Liver (tissue), 9 donors: ENCODE results near the gene EPB42. TPM values are rescaled to one million over a fixed set of nuclear protein-coding genes. Genes with fewer than 3 reads are reported as not detected.
"Not testable (repeated sequence)": the region's sequence is repeated elsewhere in the genome, so short reads cannot be mapped to it uniquely, and the experiment has no call there.

ENCODE experiments used
- DNase-seq: peaks from one replicate; pipeline ENCODE4 v3.0.0-alpha.2; 2017; ENCODE audit warnings: low spot score
- H3K27ac ChIP-seq, 2 donors: one replicate each; pipeline ENCODE4 v1.7.0; 2013; ENCODE audit warnings: inconsistent platforms in 2 of 2, low read length in 2 of 2, control low read depth in 1 of 2, low read depth in 1 of 2, mild to moderate bottlenecking in 1 of 2
- H3K27me3 ChIP-seq, 4 donors: one replicate each; pipeline versions ENCODE4 v1.6.1 to v1.7.0; 2013; ENCODE audit warnings: low read length in 3 of 4, inconsistent platforms in 1 of 4, mild to moderate bottlenecking in 1 of 4, moderate library complexity in 1 of 4; ENCODE audit not compliant: control insufficient read depth in 4 of 4, insufficient read depth in 4 of 4
- H3K36me3 ChIP-seq, 4 donors: one replicate each; pipeline versions ENCODE4 v1.6.1 to v1.7.0; 2013; ENCODE audit warnings: low read length in 3 of 4, mild to moderate bottlenecking in 3 of 4, low read depth in 1 of 4, moderate library complexity in 1 of 4; ENCODE audit not compliant: control insufficient read depth in 4 of 4, insufficient read depth in 3 of 4
- H3K4me1 ChIP-seq, 4 donors: one replicate each; pipeline versions ENCODE4 v1.6.1 to v1.7.0; 2013; ENCODE audit warnings: low read length in 3 of 4, mild to moderate bottlenecking in 3 of 4, moderate library complexity in 1 of 4; ENCODE audit not compliant: control insufficient read depth in 4 of 4, insufficient read depth in 4 of 4
- H3K4me3 ChIP-seq, 3 donors: one replicate each; pipeline versions ENCODE4 v1.6.1 to v1.7.0; 2013; ENCODE audit warnings: low read length in 3 of 3, control low read depth in 1 of 3, low read depth in 1 of 3, mild to moderate bottlenecking in 1 of 3
- H3K9ac ChIP-seq, 2 donors: one replicate each; pipeline ENCODE4 v1.7.0; 2013; ENCODE audit warnings: low read length in 2 of 2, mild to moderate bottlenecking in 2 of 2, moderate library complexity in 2 of 2, control low read depth in 1 of 2, low read depth in 1 of 2
- H3K9me3 ChIP-seq, 4 donors: one replicate each; pipeline versions ENCODE4 v1.6.1 to v1.7.0; 2013; ENCODE audit warnings: low read length in 3 of 4; ENCODE audit not compliant: control insufficient read depth in 4 of 4
- EGR1 ChIP-seq, 2 donors: IDR thresholded peaks; 2 replicates each; pipeline ENCODE4 v1.6.1; 2016 to 2018; ENCODE audit warnings: antibody characterized with exemption in 2 of 2, low read depth in 2 of 2
- FOXA1 ChIP-seq: IDR thresholded peaks from 2 replicates; pipeline ENCODE4 v1.6.1; 2016; ENCODE audit warnings: antibody characterized with exemption
- FOXA2 ChIP-seq: IDR thresholded peaks from 2 replicates; pipeline ENCODE4 v1.6.1; 2016; ENCODE audit warnings: antibody characterized with exemption
- GABPA ChIP-seq, 2 donors: IDR thresholded peaks in 1 of 2; conservative IDR thresholded peaks in 1 of 2; 2 replicates each; pipeline ENCODE4 v1.6.1; 2016; ENCODE audit warnings: antibody characterized with exemption in 2 of 2, mild to moderate bottlenecking in 1 of 2, moderate library complexity in 1 of 2
- HNF4A ChIP-seq, 2 donors: conservative IDR thresholded peaks; 2 replicates each; pipeline ENCODE4 v1.6.1; 2016; ENCODE audit warnings: antibody characterized with exemption in 2 of 2, mild to moderate bottlenecking in 2 of 2
- HNF4G ChIP-seq: IDR thresholded peaks from 2 replicates; pipeline ENCODE4 v1.6.1; 2016; ENCODE audit warnings: antibody characterized with exemption
- JUND ChIP-seq, 2 donors: IDR thresholded peaks; 2 replicates each; pipeline ENCODE4 v1.6.1; 2016; ENCODE audit warnings: antibody characterized with exemption in 2 of 2
- NR2F2 ChIP-seq: IDR thresholded peaks from 2 replicates; pipeline ENCODE4 v1.6.1; 2016; ENCODE audit warnings: antibody characterized with exemption
- RAD21 ChIP-seq, 2 donors: IDR thresholded peaks; 2 replicates each; pipeline ENCODE4 v1.6.1; 2016; ENCODE audit warnings: antibody characterized with exemption in 2 of 2, mild to moderate bottlenecking in 2 of 2
- RXRA ChIP-seq, 2 donors: IDR thresholded peaks; 2 replicates each; pipeline ENCODE4 v1.6.1; 2017 to 2018; ENCODE audit warnings: antibody characterized with exemption in 2 of 2, mild to moderate bottlenecking in 1 of 2
- SP1 ChIP-seq: IDR thresholded peaks from 2 replicates; pipeline ENCODE4 v1.6.1; 2018; ENCODE audit warnings: antibody characterized with exemption, mild to moderate bottlenecking
- YY1 ChIP-seq: IDR thresholded peaks from 2 replicates; pipeline ENCODE4 v1.6.1; 2016; ENCODE audit warnings: antibody characterized with exemption, mild to moderate bottlenecking
- WGBS: extraction: QIAGEN DNeasy Blood & Tissue Kit; methylation state at CpG from one replicate; pipeline ENCODE4 v1.1.7; 2013; 5-methylcytosine and 5-hydroxymethylcytosine counted together
- polyA plus RNA-seq, 2 donors: library from polyadenylated mRNA; stranded (reverse) in 1 of 2; unstranded in 1 of 2; fragments of 200-250 nt in 1 of 2; fragments of >200 nt in 1 of 2; fragmentation: Nextera tagmentation in 1 of 2; extraction: Ambion mirVana in 1 of 2; gene quantifications; one replicate each; pipeline versions ENCODE4 v1.2.1 to v1.2.3, GENCODE V29; 2013 to 2015
- total RNA-seq, 2 donors: library from RNA; depleted of rRNA; stranded (reverse); fragments of >200 nt; gene quantifications; one replicate each; pipeline ENCODE4 v1.2.3, GENCODE V29; 2014
- TF ChIP-seq, protein P1 (sequence below): IDR thresholded peaks from 2 replicates; pipeline ENCODE4 v1.6.1; 2016; ENCODE audit warnings: antibody characterized with exemption
- TF ChIP-seq, protein P2 (sequence below): IDR thresholded peaks from 2 replicates; pipeline ENCODE4 v1.6.1; 2016; ENCODE audit warnings: antibody characterized with exemption, mild to moderate bottlenecking
- TF ChIP-seq, protein P3 (sequence below): IDR thresholded peaks from 2 replicates; pipeline ENCODE4 v1.6.1; 2016; ENCODE audit warnings: antibody characterized with exemption
- TF ChIP-seq, protein P4 (sequence below): IDR thresholded peaks from 2 replicates; pipeline ENCODE4 v1.6.1; 2016; ENCODE audit warnings: antibody characterized with exemption
- TF ChIP-seq, protein P5 (sequence below): fragments of 150-350 bp; IDR thresholded peaks from 2 replicates; pipeline ENCODE4 v1.5.1; 2017; ENCODE audit warnings: improper control_type of control experiment, low read depth, low read length; ENCODE audit not compliant: missing input control
- donor health status: healthy.
- donor health status: healthy.
- donor health status: healthy.
- donor health status: healthy.
- donor health status: healthy.

Gene EPB42
- total and polyA plus RNA-seq, 4 donors, result 0.02 to 247 TPM; not detected in 2

DNA sequence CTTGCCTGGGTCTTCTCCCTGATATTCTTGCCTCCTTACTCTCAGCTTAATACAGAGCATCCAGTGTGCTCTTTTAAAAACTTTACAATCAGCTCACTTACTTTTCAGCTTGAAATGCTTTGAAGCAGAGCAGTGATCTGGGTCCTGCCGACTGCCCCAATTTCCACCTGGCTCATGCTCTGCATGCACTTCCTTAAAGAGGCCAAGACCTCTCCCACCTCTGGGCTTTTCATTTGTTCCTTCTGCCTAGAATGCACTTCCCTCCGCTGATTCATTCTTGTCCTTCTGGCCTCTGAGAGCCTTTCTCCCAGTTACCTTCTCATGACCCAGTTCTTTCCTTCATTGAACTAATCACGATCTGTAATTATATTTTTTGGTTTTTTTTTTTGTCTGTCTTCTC is 37.5 kb downstream of the EPB42 start:
- Histone ChIP-seq H3K27ac (no peak overlapping the region), H3K27me3 (no peaks in the 10 kb centered on the region), H3K36me3 (peaks cover 0 to 5% (median 2%) of the 10 kb centered on the region in 4 donors), H3K4me1 (peaks cover 0 to 12% (median 9%) of the 10 kb centered on the region in 4 donors), H3K9ac (no peak overlapping the region), H3K4me3 (no peak overlapping the region), H3K9me3 (no peaks in the 10 kb centered on the region)
- 88% methylated on average over 3 of the region's 3 CpGs for WGBS
- TF ChIP-seq FOXA2 (no peak), JUND (IDR thresholded peaks at IDR 0.05) (no peak), HNF4A (conservative IDR thresholded peaks at IDR 0.05) (no peak), EGR1 (IDR thresholded peaks at IDR 0.05; ENCODE audit: low read depth in 2 of 2) (no peak), SP1 (no peak), RAD21 (IDR thresholded peaks at IDR 0.05) (no peak), FOXA1 (no peak), HNF4G (no peak), GABPA (IDR thresholded peaks at IDR 0.05 in 1 of 2, conservative IDR thresholded peaks at IDR 0.05 in 1 of 2) (no peak), YY1 (no peak), RXRA (IDR thresholded peaks at IDR 0.05) (no peak), NR2F2 (no peak)
- TF ChIP-seq, protein P1, sequence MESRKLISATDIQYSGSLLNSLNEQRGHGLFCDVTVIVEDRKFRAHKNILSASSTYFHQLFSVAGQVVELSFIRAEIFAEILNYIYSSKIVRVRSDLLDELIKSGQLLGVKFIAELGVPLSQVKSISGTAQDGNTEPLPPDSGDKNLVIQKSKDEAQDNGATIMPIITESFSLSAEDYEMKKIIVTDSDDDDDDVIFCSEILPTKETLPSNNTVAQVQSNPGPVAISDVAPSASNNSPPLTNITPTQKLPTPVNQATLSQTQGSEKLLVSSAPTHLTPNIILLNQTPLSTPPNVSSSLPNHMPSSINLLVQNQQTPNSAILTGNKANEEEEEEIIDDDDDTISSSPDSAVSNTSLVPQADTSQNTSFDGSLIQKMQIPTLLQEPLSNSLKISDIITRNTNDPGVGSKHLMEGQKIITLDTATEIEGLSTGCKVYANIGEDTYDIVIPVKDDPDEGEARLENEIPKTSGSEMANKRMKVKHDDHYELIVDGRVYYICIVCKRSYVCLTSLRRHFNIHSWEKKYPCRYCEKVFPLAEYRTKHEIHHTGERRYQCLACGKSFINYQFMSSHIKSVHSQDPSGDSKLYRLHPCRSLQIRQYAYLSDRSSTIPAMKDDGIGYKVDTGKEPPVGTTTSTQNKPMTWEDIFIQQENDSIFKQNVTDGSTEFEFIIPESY, result no peak
- TF ChIP-seq, protein P2, sequence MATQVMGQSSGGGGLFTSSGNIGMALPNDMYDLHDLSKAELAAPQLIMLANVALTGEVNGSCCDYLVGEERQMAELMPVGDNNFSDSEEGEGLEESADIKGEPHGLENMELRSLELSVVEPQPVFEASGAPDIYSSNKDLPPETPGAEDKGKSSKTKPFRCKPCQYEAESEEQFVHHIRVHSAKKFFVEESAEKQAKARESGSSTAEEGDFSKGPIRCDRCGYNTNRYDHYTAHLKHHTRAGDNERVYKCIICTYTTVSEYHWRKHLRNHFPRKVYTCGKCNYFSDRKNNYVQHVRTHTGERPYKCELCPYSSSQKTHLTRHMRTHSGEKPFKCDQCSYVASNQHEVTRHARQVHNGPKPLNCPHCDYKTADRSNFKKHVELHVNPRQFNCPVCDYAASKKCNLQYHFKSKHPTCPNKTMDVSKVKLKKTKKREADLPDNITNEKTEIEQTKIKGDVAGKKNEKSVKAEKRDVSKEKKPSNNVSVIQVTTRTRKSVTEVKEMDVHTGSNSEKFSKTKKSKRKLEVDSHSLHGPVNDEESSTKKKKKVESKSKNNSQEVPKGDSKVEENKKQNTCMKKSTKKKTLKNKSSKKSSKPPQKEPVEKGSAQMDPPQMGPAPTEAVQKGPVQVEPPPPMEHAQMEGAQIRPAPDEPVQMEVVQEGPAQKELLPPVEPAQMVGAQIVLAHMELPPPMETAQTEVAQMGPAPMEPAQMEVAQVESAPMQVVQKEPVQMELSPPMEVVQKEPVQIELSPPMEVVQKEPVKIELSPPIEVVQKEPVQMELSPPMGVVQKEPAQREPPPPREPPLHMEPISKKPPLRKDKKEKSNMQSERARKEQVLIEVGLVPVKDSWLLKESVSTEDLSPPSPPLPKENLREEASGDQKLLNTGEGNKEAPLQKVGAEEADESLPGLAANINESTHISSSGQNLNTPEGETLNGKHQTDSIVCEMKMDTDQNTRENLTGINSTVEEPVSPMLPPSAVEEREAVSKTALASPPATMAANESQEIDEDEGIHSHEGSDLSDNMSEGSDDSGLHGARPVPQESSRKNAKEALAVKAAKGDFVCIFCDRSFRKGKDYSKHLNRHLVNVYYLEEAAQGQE, result no peak
- TF ChIP-seq, protein P3, sequence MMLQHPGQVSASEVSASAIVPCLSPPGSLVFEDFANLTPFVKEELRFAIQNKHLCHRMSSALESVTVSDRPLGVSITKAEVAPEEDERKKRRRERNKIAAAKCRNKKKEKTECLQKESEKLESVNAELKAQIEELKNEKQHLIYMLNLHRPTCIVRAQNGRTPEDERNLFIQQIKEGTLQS, result no peak
- TF ChIP-seq, protein P4, sequence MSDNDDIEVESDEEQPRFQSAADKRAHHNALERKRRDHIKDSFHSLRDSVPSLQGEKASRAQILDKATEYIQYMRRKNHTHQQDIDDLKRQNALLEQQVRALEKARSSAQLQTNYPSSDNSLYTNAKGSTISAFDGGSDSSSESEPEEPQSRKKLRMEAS, result no peak
- TF ChIP-seq, protein P5, sequence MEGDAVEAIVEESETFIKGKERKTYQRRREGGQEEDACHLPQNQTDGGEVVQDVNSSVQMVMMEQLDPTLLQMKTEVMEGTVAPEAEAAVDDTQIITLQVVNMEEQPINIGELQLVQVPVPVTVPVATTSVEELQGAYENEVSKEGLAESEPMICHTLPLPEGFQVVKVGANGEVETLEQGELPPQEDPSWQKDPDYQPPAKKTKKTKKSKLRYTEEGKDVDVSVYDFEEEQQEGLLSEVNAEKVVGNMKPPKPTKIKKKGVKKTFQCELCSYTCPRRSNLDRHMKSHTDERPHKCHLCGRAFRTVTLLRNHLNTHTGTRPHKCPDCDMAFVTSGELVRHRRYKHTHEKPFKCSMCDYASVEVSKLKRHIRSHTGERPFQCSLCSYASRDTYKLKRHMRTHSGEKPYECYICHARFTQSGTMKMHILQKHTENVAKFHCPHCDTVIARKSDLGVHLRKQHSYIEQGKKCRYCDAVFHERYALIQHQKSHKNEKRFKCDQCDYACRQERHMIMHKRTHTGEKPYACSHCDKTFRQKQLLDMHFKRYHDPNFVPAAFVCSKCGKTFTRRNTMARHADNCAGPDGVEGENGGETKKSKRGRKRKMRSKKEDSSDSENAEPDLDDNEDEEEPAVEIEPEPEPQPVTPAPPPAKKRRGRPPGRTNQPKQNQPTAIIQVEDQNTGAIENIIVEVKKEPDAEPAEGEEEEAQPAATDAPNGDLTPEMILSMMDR, result no peak
- DNase-seq, result no peak

DNA sequence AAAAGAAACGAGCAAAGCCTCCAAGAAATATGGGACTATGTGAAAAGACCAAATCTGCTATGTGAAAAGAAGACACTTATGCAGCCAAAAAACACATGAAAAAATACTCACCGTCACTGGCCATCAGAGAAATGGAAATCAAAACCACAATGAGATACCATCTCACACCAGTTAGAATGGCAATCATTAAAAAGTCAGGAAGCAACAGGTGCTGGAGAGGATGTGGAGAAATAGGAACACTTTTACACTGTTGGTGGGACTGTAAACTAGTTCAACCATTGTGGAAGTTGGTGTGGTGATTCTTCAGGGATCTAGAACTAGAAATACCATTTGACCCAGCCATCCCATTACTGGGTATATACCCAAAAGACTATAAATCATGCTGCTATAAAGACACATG is 43.7 kb downstream of the EPB42 start:
- WGBS, result 96% methylated on average over 2 of the region's 2 CpGs
- H3K4me3 ChIP-seq, H3K4me1 ChIP-seq, H3K27ac ChIP-seq, DNase-seq, H3K9ac ChIP-seq, H3K27me3 ChIP-seq, H3K9me3 ChIP-seq: not testable (repeated sequence)
- H3K36me3 ChIP-seq, result peaks cover 4 to 12% (median 8%) of the 10 kb centered on the region in 4 donors

DNA sequence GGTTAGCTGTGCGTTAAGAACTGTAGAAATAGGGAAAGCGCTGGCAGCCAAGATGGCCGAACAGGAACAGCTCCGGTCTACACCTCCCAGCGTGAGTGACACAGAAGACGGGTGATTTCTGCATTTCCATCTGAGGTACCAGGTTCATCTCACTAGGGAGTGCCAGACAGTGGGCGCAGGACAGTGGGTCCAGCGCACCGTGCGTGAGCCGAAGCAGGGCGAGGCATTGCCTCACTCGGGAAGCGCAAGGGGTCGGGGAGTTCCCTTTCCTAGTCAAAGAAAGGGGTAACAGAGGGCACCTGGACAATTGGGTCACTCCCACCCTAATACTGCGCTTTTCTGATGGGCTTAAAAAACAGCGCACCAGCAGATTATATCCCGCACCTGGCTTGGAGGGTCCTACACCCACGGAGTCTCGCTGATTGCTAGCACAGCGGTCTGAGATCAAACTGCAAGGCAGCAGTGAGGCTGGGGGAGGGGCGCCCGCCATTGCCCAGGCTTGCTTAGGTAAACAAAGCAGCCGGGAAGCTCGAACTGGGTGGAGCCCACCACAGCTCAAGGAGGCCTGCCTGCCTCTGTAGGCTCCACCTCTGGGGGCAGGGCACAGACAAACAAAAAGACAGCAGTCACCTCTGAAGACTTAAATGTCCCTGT is 45.0 kb downstream of the EPB42 start:
- not testable (repeated sequence) for H3K27ac ChIP-seq, H3K9ac ChIP-seq, H3K27me3 ChIP-seq, H3K4me3 ChIP-seq, H3K4me1 ChIP-seq, H3K9me3 ChIP-seq, DNase-seq
- 94% methylated on average over 23 of the region's 25 CpGs for WGBS
- peaks cover 0 to 12% (median 8%) of the 10 kb centered on the region in 4 donors for H3K36me3 ChIP-seq
